K562 (cell line): ENCODE results near the gene CCDC71L. TPM values are rescaled to one million over a fixed set of nuclear protein-coding genes. Genes with fewer than 3 reads are reported as not detected.

Experiments
- GABPB1 ChIP-seq: sonication (generic); formaldehyde crosslinking; IDR thresholded peaks from 2 replicates; pipeline ENCODE4 v1.8.0; 2022; ENCODE audit warnings: mild to moderate bottlenecking, missing genetic modification reagents
- HNRNPK ChIP-seq: fragments of 200-400 bp; formaldehyde crosslinking; IDR thresholded peaks from one replicate; pipeline ENCODE4 v1.6.1; 2018; ENCODE audit warnings: mild to moderate bottlenecking, low read depth, low read length; ENCODE audit not compliant: poor library complexity, severe bottlenecking
- LARP7 ChIP-seq: fragments of 450-650 bp; IDR thresholded peaks from 2 replicates; pipeline ENCODE4 v1.6.1; 2016
- MYC ChIP-seq, 2 experiments: fragments of 250-450 bp in 1 of 2; sonication (Bioruptor Pico) in 1 of 2; IDR thresholded peaks; 2 replicates each; pipeline versions ENCODE4 v1.5.1 to v1.6.1; 2012 to 2021; ENCODE audit warnings: low read depth in 2 of 2, borderline replicate concordance in 1 of 2, improper control_type of control experiment in 1 of 2, low read length in 1 of 2, mild to moderate bottlenecking in 1 of 2, moderate library complexity in 1 of 2
- NR2C2 ChIP-seq, 2 experiments: fragments of 200-800 bp in 1 of 2; sonication (Bioruptor generic) in 1 of 2; sonication (generic) in 1 of 2; formaldehyde crosslinking in 1 of 2; IDR thresholded peaks; 2 replicates each; pipeline versions ENCODE4 v1.6.1 to v1.8.0; 2016 to 2022; ENCODE audit warnings: mild to moderate bottlenecking in 1 of 2, missing compliant biosample characterization in 1 of 2, missing genetic modification characterization in 1 of 2, missing genetic modification reagents in 1 of 2
- RFX5 ChIP-seq: IDR thresholded peaks from 2 replicates; pipeline ENCODE4 v1.6.1; 2011; ENCODE audit warnings: low read depth, mild to moderate bottlenecking, improper control_type of control experiment, low read length
- SMARCA5 ChIP-seq: fragments of 450-650 bp; IDR thresholded peaks from 2 replicates; pipeline ENCODE4 v1.6.1; 2016
- TCFL5 ChIP-seq: fragments of 250-450 bp; sonication (Bioruptor Pico); conservative IDR thresholded peaks from 2 replicates; pipeline ENCODE4 v1.6.1; 2021; ENCODE audit warnings: mild to moderate bottlenecking, moderate library complexity, matching md5 sums
- ZC3H11A ChIP-seq: IDR thresholded peaks from 2 replicates; pipeline ENCODE4 v1.6.1; 2012; ENCODE audit warnings: low read depth, low read length, improper control_type of control experiment
- polyA plus RNA-seq, 8 experiments: library from polyadenylated mRNA; depleted of rRNA in 4 of 8; stranded (reverse) in 5 of 8; unstranded in 3 of 8; fragments of >200 nt; fragmentation: Nextera tagmentation in 2 of 8; fragmentation: Illumina TruSeq in 1 of 8; extraction: Ambion mirVana in 2 of 8; extraction: Trizol in 1 of 8; gene quantifications; 2 replicates each; pipeline versions ENCODE4 v1.2.1 to v1.2.3, GENCODE V29; 2011 to 2014; ENCODE audit warnings: inconsistent platforms in 1 of 8, missing spikeins in 1 of 8
- total RNA-seq, 7 experiments: library from RNA; depleted of rRNA in 6 of 7; stranded (reverse); fragments of >200 nt in 6 of 7; fragmentation: Illumina TruSeq in 2 of 7; extraction: Trizol in 2 of 7; gene quantifications; 2 replicates each; pipeline versions ENCODE4 v1.2.1 to v1.2.3, GENCODE V29; 2011 to 2021; ENCODE audit warnings: low replicate concordance in 1 of 7
- TF ChIP-seq, protein P1 (sequence below): fragments of 450-650 bp; formaldehyde crosslinking; IDR thresholded peaks from 2 replicates; pipeline ENCODE4 v1.4.0; 2020; ENCODE audit warnings: mild to moderate bottlenecking, moderate library complexity
- TF ChIP-seq, protein P2 (sequence below): fragments of 450-650 bp; IDR thresholded peaks from 2 replicates; pipeline ENCODE4 v1.6.1; 2016; ENCODE audit warnings: low read depth
- TF ChIP-seq, protein P3 (sequence below): fragments of 450-650 bp; IDR thresholded peaks from 2 replicates; pipeline ENCODE4 v1.6.1; 2014; ENCODE audit warnings: low read depth, mild to moderate bottlenecking, moderate library complexity, borderline replicate concordance

Gene CCDC71L
- total and polyA plus RNA-seq, 9 of the 15 experiments (the other 6 are each of a cell fraction or from before 2014, with no cell fraction given), result 5.7 to 108 (median 25.4) TPM

DNA sequence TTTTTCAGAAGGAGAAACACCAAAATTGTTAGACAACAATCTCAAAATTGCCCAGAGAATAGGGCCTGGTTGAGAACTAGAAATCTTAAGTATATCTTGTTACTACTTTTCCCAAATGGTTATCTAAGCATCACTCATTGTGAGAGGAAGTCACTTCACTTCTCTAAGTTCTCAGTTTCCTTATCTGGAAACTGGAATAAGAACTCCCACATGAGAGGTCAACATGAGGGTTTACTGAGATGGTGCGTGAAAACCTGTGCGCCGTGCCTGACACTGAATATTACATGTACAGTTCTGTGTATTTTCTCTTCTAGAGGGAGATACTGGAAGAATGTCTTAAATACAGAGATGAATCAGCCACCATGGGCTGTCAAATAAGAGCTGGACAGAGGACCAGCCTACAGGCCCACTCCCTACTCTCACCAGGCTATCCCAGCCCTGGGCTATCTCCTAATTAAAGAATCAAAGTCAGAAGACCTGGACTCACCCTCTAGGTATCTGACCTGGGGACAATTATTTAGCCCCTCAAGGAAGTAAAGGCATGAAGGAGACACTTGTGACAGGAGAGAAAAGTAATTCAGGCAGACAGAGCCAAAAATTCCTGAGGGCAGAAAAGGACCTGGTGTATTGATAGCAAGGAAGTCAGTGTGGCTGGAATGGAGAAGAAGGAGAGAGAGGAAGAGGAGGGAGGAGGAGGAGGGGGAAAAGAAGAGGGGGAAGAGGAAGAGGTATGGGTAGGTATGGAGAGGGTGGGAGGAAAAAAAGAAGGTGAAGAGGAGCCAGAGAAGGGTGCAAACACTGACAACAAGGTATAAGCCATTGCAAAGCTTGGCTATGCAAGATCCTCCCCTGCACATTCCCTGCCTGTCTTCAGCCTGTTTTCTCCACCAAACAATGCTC lies 44.9 kb downstream of the CCDC71L start (continued):
- TF ChIP-seq, protein P1, sequence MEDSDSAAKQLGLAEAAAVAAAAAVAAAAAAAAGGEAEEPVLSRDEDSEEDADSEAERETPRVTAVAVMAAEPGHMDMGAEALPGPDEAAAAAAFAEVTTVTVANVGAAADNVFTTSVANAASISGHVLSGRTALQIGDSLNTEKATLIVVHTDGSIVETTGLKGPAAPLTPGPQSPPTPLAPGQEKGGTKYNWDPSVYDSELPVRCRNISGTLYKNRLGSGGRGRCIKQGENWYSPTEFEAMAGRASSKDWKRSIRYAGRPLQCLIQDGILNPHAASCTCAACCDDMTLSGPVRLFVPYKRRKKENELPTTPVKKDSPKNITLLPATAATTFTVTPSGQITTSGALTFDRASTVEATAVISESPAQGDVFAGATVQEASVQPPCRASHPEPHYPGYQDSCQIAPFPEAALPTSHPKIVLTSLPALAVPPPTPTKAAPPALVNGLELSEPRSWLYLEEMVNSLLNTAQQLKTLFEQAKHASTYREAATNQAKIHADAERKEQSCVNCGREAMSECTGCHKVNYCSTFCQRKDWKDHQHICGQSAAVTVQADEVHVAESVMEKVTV, result no peak
- TF ChIP-seq LARP7, result peak; percentile 98
- TF ChIP-seq, protein P2, sequence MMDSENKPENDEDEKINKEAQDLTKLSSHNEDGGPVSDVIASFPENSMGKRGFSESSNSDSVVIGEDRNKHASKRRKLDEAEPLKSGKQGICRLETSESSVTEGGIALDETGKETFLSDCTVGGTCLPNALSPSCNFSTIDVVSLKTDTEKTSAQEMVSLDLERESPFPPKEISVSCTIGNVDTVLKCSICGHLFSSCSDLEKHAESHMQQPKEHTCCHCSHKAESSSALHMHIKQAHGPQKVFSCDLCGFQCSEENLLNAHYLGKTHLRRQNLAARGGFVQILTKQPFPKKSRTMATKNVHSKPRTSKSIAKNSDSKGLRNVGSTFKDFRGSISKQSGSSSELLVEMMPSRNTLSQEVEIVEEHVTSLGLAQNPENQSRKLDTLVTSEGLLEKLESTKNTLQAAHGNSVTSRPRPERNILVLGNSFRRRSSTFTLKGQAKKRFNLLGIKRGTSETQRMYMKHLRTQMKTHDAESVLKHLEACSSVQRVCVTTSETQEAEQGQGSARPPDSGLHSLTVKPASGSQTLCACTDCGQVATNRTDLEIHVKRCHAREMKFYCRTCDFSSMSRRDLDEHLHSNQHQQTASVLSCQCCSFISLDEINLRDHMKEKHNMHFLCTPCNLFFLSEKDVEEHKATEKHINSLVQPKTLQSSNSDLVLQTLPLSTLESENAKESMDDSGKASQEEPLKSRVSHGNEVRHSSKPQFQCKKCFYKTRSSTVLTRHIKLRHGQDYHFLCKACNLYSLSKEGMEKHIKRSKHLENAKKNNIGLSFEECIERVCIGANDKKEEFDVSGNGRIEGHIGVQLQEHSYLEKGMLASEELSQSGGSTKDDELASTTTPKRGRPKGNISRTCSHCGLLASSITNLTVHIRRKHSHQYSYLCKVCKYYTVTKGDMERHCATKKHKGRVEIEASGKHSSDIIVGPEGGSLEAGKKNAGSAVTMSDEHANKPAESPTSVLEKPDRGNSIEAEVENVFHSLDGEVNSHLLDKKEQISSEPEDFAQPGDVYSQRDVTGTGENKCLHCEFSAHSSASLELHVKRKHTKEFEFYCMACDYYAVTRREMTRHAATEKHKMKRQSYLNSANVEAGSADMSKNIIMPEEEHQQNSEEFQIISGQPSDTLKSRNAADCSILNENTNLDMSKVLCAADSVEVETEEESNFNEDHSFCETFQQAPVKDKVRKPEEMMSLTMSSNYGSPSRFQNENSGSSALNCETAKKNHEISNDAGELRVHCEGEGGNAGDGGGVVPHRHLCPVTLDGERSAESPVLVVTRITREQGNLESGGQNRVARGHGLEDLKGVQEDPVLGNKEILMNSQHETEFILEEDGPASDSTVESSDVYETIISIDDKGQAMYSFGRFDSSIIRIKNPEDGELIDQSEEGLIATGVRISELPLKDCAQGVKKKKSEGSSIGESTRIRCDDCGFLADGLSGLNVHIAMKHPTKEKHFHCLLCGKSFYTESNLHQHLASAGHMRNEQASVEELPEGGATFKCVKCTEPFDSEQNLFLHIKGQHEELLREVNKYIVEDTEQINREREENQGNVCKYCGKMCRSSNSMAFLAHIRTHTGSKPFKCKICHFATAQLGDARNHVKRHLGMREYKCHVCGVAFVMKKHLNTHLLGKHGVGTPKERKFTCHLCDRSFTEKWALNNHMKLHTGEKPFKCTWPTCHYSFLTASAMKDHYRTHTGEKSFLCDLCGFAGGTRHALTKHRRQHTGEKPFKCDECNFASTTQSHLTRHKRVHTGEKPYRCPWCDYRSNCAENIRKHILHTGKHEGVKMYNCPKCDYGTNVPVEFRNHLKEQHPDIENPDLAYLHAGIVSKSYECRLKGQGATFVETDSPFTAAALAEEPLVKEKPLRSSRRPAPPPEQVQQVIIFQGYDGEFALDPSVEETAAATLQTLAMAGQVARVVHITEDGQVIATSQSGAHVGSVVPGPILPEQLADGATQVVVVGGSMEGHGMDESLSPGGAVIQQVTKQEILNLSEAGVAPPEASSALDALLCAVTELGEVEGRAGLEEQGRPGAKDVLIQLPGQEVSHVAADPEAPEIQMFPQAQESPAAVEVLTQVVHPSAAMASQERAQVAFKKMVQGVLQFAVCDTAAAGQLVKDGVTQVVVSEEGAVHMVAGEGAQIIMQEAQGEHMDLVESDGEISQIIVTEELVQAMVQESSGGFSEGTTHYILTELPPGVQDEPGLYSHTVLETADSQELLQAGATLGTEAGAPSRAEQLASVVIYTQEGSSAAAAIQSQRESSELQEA, result no peak; the same call in 1 of the 2 replicates
- no peak for TF ChIP-seq GABPB1 (CRISPR knock-in tag)
- no peak for TF ChIP-seq NR2C2 (CRISPR knock-in tag; IDR thresholded peaks at IDR 0.05)
- TF ChIP-seq NR2C2 (tag; IDR thresholded peaks at IDR 0.05), result peak; percentile 44; the same call in 1 of the 2 replicates
- TF ChIP-seq TCFL5, result no peak
- TF ChIP-seq ZC3H11A, result no peak
- TF ChIP-seq RFX5, result no peak
- TF ChIP-seq MYC (IDR thresholded peaks at IDR 0.05; ENCODE audit: low read depth, low read length), result peak; percentile 63
- TF ChIP-seq MYC (CRISPR knock-in tag; IDR thresholded peaks at IDR 0.05; ENCODE audit: borderline replicate concordance, low read depth), result no peak
- TF ChIP-seq HNRNPK, result peak; percentile 69
- TF ChIP-seq SMARCA5, result peak; percentile 83; the same call in 1 of the 2 replicates
- TF ChIP-seq, protein P3, sequence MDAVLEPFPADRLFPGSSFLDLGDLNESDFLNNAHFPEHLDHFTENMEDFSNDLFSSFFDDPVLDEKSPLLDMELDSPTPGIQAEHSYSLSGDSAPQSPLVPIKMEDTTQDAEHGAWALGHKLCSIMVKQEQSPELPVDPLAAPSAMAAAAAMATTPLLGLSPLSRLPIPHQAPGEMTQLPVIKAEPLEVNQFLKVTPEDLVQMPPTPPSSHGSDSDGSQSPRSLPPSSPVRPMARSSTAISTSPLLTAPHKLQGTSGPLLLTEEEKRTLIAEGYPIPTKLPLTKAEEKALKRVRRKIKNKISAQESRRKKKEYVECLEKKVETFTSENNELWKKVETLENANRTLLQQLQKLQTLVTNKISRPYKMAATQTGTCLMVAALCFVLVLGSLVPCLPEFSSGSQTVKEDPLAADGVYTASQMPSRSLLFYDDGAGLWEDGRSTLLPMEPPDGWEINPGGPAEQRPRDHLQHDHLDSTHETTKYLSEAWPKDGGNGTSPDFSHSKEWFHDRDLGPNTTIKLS, result no peak
